ENCODE data around the gene GRB10.

Gene GRB10

DNA sequence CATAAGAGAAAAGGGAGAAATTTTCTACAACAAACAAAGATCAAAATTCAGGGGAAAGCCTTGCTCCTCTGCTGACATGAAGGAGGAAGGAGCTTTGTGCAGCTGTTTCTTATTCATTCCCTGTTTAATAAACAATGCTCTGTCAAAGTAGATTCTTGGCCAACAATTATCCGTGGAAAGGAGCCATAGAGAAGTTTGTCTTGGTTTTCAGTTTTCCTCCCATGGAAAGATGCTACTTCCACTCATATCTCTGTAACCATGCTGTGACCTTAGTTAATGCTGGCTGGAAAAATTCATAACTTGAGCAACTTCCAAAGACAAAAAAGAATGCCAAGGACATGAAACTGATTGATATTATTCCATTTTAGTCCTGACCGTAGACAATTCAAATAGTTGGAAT, 225.6 kb downstream of the GRB10 start:
- Histone ChIP-seq H3K9me3 (ENCODE audit: insufficient read depth, low read length, severe bottlenecking) (no peaks in the 10 kb centered on the region), H3K4me3 (ENCODE audit: low read depth in 1 of 2, low read length in 2 of 2) (no peak overlapping the region), H3K9ac (ENCODE audit: low read depth, low read length) (no peak overlapping the region), H2AFZ (ENCODE audit: low read depth, low read length) (no peak overlapping the region), H4K20me1 (ENCODE audit: insufficient read depth, low read length) (no peaks in the 10 kb centered on the region), H3K27ac (ENCODE audit: low read length) (no peak overlapping the region), H3K36me3 (ENCODE audit: insufficient read depth, low read length) (no peaks in the 10 kb centered on the region), H3K27me3 (ENCODE audit: insufficient read depth, low read length, poor library complexity) (peaks cover 12% of the 10 kb centered on the region), H3K4me1 (ENCODE audit: insufficient read depth, low read length) (no peaks in the 10 kb centered on the region), H3K79me2 (ENCODE audit: insufficient read depth, low read length) (no peaks in the 10 kb centered on the region), H3K4me2 (ENCODE audit: insufficient read depth, low read length) (no peak overlapping the region)
- TF ChIP-seq, protein P1, sequence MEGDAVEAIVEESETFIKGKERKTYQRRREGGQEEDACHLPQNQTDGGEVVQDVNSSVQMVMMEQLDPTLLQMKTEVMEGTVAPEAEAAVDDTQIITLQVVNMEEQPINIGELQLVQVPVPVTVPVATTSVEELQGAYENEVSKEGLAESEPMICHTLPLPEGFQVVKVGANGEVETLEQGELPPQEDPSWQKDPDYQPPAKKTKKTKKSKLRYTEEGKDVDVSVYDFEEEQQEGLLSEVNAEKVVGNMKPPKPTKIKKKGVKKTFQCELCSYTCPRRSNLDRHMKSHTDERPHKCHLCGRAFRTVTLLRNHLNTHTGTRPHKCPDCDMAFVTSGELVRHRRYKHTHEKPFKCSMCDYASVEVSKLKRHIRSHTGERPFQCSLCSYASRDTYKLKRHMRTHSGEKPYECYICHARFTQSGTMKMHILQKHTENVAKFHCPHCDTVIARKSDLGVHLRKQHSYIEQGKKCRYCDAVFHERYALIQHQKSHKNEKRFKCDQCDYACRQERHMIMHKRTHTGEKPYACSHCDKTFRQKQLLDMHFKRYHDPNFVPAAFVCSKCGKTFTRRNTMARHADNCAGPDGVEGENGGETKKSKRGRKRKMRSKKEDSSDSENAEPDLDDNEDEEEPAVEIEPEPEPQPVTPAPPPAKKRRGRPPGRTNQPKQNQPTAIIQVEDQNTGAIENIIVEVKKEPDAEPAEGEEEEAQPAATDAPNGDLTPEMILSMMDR (IDR thresholded peaks at IDR 0.05; ENCODE audit: borderline replicate concordance, extremely low read depth, low read length, poor library complexity, severe bottlenecking): no peak
- TF ChIP-seq EZH2 (IDR thresholded peaks at IDR 0.05; ENCODE audit: borderline replicate concordance, low read depth, low read length, severe bottlenecking): no peak
- DNase-seq (no peak), ATAC-seq (ENCODE audit: insufficient read depth, low read depth) (no peak)

DNA sequence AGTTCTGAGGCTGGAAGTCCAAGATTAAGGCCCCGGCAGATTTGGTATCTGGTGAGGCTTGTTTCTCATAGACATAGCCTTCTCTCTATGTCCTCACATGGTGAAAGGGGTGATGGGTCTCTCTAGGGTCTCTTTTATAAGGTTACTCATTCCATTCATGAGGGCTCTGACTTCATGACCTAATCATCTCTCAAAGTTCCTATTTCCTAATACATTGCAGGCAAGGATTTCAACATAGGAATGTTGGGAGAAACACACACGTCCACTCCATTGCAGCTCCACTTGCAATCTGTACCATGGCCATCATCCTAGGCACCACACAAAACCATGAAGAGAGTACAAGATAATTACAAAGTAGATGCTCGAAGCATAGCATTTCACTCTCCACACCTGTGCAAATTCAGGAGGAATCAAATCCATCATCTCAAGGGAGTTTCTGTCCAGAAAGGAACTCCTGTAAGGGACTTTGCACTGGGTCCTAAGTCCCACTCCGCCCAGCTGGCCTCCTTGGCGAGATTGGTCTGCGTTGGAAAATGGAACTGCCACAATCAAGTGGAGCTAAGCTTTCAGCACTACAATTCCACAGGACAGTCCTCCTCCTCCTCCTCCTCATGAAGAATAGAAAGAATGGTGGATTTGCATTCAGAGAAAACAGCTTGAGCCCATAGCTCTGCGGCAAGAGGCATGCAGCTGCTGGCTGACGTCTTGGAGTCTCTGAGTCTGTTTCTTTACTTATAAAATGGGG, 226.3 kb downstream of the GRB10 start:
- DNase-seq: no peak
- Histone ChIP-seq H4K20me1 (ENCODE audit: insufficient read depth, low read length) (no peaks in the 10 kb centered on the region), H3K4me2 (ENCODE audit: insufficient read depth, low read length) (no peak overlapping the region), H3K4me3 (ENCODE audit: low read depth in 1 of 2, low read length in 2 of 2) (no peak overlapping the region), H3K4me1 (ENCODE audit: insufficient read depth, low read length) (no peaks in the 10 kb centered on the region), H3K9ac (ENCODE audit: low read depth, low read length) (no peak overlapping the region), H3K27ac (ENCODE audit: low read length) (no peak overlapping the region), H3K9me3 (ENCODE audit: insufficient read depth, low read length, severe bottlenecking) (no peaks in the 10 kb centered on the region), H2AFZ (ENCODE audit: low read depth, low read length) (no peak overlapping the region), H3K79me2 (ENCODE audit: insufficient read depth, low read length) (no peaks in the 10 kb centered on the region), H3K36me3 (ENCODE audit: insufficient read depth, low read length) (no peaks in the 10 kb centered on the region), H3K27me3 (ENCODE audit: insufficient read depth, low read length, poor library complexity) (peaks cover 12% of the 10 kb centered on the region)
- no peak for ATAC-seq (ENCODE audit: insufficient read depth, low read depth)
- no peak for TF ChIP-seq EZH2 (IDR thresholded peaks at IDR 0.05; ENCODE audit: borderline replicate concordance, low read depth, low read length, severe bottlenecking)
- TF ChIP-seq, protein P1 (IDR thresholded peaks at IDR 0.05; ENCODE audit: borderline replicate concordance, extremely low read depth, low read length, poor library complexity, severe bottlenecking): no peak

DNA sequence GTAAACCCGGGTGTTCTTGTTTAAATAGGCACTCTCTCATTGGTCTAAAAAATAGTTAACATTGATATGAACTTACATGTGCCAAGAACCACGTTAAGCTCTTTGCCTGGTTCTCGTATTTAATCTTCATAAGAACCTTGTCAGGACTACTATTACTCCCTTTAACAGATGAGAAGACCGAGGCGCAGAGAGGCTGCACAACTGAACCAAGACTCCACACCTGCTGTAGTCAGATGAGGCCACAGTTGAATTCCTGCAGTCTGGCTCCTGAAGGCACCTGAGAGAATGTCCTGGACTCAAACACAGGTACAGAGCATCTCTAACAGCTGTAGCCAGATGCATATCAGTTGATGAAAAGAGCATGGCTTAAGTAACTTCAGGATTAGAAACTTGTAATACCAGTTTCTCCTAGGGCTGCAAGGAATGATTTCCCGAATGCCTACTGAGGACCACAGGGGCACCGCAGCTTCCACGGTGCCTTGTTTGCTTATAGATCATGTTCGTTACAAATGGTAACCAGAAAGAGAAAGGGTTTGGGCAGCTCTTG, 227.0 kb downstream of the GRB10 start:
- Histone ChIP-seq H3K4me3 (ENCODE audit: low read depth in 1 of 2, low read length in 2 of 2) (no peak overlapping the region), H3K4me1 (ENCODE audit: insufficient read depth, low read length) (no peaks in the 10 kb centered on the region), H3K27me3 (ENCODE audit: insufficient read depth, low read length, poor library complexity) (peaks cover 12% of the 10 kb centered on the region), H3K36me3 (ENCODE audit: insufficient read depth, low read length) (no peaks in the 10 kb centered on the region), H3K4me2 (ENCODE audit: insufficient read depth, low read length) (no peak overlapping the region), H3K27ac (ENCODE audit: low read length) (no peak overlapping the region), H2AFZ (ENCODE audit: low read depth, low read length) (no peak overlapping the region), H3K79me2 (ENCODE audit: insufficient read depth, low read length) (no peaks in the 10 kb centered on the region), H3K9ac (ENCODE audit: low read depth, low read length) (no peak overlapping the region), H4K20me1 (ENCODE audit: insufficient read depth, low read length) (no peaks in the 10 kb centered on the region), H3K9me3 (ENCODE audit: insufficient read depth, low read length, severe bottlenecking) (no peaks in the 10 kb centered on the region)
- TF ChIP-seq, protein P1 (IDR thresholded peaks at IDR 0.05; ENCODE audit: borderline replicate concordance, extremely low read depth, low read length, poor library complexity, severe bottlenecking): no peak
- no peak for TF ChIP-seq EZH2 (IDR thresholded peaks at IDR 0.05; ENCODE audit: borderline replicate concordance, low read depth, low read length, severe bottlenecking)
- ATAC-seq (ENCODE audit: insufficient read depth, low read depth) (no peak), DNase-seq (no peak)
